Endothelial cell (in vitro differentiated cells): ENCODE results near the gene FBXO3. TPM values are rescaled to one million over a fixed set of nuclear protein-coding genes. Genes with fewer than 3 reads are reported as not detected.
"Not testable (repeated sequence)": the region's sequence is repeated elsewhere in the genome, so short reads cannot be mapped to it uniquely, and the experiment has no call there.

Experiments used
- DNase-seq: peaks from one replicate; pipeline ENCODE4 v3.0.0; 2021; ENCODE audit warnings: low spot score
- H3K27ac Mint-ChIP-seq: one replicate; pipeline ENCODE4 v1.8.0; 2021; ENCODE audit warnings: mixed read lengths, inconsistent platforms; ENCODE audit not compliant: unreplicated experiment
- H3K27me3 Mint-ChIP-seq: one replicate; pipeline ENCODE4 v1.8.0; 2021; ENCODE audit warnings: mild to moderate bottlenecking, moderate library complexity, mixed read lengths, inconsistent platforms; ENCODE audit not compliant: unreplicated experiment
- H3K36me3 Mint-ChIP-seq: one replicate; pipeline ENCODE4 v1.8.0; 2021; ENCODE audit warnings: mild to moderate bottlenecking, low read depth, mixed read lengths, inconsistent platforms; ENCODE audit not compliant: unreplicated experiment
- H3K4me1 Mint-ChIP-seq: one replicate; pipeline ENCODE4 v1.8.0; 2021; ENCODE audit warnings: mild to moderate bottlenecking, mixed read lengths, inconsistent platforms; ENCODE audit not compliant: unreplicated experiment
- H3K4me3 Mint-ChIP-seq: one replicate; pipeline ENCODE4 v1.8.0; 2021; ENCODE audit warnings: mild to moderate bottlenecking, mixed read lengths, inconsistent platforms; ENCODE audit not compliant: unreplicated experiment
- H3K9me3 Mint-ChIP-seq: one replicate; pipeline ENCODE4 v1.8.0; 2021; ENCODE audit warnings: mixed read lengths, inconsistent platforms; ENCODE audit not compliant: unreplicated experiment
- total RNA-seq: library from RNA; stranded (reverse); fragmentation: NEBNext Ultra II Directional; extraction: Animal tissue kit (Norgen Biotek cat#: 25700); gene quantifications from one replicate; pipeline ENCODE4 v1.2.1, GENCODE V29; 2021; ENCODE audit not compliant: unreplicated experiment
- TF ChIP-seq, protein P1 (sequence below): fragments of 200-600 bp; sonication (generic); IDR thresholded peaks from one replicate; pipeline ENCODE4 v1.5.0; 2021; ENCODE audit warnings: antibody characterized with exemption; ENCODE audit not compliant: unreplicated experiment

FBXO3 gene
- total RNA-seq, 1 donor from 2014 or later: 22.6 TPM

DNA sequence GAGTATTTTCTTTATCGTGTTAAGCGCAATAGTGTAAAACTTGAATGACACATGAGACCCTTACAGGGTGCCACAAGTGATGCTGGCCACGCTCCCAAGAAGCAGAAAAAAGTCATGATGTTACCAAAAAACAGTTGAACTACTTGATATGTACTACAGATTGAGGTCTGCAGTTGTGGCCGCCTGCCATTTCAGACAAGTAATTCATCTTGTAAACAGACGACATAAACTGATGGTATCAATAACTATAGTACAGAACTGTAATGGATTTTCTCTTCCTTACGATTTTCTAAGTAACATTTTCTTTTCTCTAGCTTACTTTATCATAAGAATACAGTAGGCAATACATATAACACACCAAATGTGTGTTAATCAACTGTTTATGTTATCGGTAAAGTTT is 43.6 kb downstream of the FBXO3 start:
- Mint-ChIP-seq H3K27me3 (no peaks in the 10 kb centered on the region), H3K4me1 (peaks cover 12% of the 10 kb centered on the region), H3K36me3 (peaks cover 5% of the 10 kb centered on the region), H3K9me3 (no peaks in the 10 kb centered on the region), H3K4me3 (no peak overlapping the region), H3K27ac (no peak overlapping the region)
- DNase-seq: no peak
- TF ChIP-seq, protein P1, sequence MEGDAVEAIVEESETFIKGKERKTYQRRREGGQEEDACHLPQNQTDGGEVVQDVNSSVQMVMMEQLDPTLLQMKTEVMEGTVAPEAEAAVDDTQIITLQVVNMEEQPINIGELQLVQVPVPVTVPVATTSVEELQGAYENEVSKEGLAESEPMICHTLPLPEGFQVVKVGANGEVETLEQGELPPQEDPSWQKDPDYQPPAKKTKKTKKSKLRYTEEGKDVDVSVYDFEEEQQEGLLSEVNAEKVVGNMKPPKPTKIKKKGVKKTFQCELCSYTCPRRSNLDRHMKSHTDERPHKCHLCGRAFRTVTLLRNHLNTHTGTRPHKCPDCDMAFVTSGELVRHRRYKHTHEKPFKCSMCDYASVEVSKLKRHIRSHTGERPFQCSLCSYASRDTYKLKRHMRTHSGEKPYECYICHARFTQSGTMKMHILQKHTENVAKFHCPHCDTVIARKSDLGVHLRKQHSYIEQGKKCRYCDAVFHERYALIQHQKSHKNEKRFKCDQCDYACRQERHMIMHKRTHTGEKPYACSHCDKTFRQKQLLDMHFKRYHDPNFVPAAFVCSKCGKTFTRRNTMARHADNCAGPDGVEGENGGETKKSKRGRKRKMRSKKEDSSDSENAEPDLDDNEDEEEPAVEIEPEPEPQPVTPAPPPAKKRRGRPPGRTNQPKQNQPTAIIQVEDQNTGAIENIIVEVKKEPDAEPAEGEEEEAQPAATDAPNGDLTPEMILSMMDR: no peak

- H3K9me3 Mint-ChIP-seq, H3K27ac Mint-ChIP-seq, H3K36me3 Mint-ChIP-seq, DNase-seq, H3K4me3 Mint-ChIP-seq, H3K27me3 Mint-ChIP-seq: not testable (repeated sequence)
- H3K4me1 Mint-ChIP-seq: peaks cover 15% of the 10 kb centered on the region
Observed at GRCh38 chr11:33729072-33729664, 45.2 kb downstream of the FBXO3 start.

DNA sequence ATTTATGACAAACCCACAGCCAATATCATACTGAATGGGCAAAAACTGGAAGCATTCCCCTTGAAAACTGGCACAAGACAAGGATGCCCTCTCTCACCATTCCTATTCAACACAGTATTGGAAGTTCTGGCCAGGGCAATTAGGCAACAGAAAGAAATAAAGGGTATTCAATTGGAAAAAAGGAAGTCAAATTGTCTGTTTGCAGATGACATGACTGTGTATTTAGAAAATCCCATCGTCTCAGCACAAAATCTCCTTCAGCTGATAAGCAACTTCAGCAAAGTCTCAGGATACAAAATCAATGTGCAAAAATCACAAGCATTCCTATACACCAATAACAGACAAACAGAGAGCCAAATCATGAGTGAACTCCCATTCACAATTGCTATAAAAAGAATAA is 46.8 kb downstream of the FBXO3 start:
- H3K36me3 Mint-ChIP-seq, H3K27ac Mint-ChIP-seq, H3K27me3 Mint-ChIP-seq, DNase-seq, H3K4me3 Mint-ChIP-seq, H3K9me3 Mint-ChIP-seq: not testable (repeated sequence)
- H3K4me1 Mint-ChIP-seq: peaks cover 26% of the 10 kb centered on the region

DNA sequence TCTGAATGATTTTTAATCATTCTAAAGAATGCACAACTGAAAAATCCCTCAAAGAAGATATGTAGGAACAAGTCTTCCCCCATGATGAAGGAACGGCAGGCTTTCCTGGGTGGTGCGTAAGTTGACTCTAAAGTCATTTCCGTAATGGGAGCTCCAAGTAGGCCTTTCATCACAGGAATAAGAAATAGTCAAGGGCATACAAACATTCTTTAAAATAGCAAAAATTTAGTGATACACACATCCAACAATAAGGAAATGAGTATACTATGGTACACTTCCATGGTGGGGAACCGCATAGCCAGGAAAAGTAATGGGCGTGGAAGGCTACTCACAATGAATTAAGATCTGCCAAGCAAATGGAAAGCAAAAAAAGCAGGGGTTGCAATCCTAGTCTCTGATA is 48.8 kb downstream of the FBXO3 start:
- H3K27me3 Mint-ChIP-seq: no peaks in the 10 kb centered on the region
- H3K36me3 Mint-ChIP-seq: peaks cover 10% of the 10 kb centered on the region
- no peak overlapping the region for H3K4me3 Mint-ChIP-seq
- H3K27ac Mint-ChIP-seq: no peak overlapping the region
- peaks cover 40% of the 10 kb centered on the region for H3K4me1 Mint-ChIP-seq
- H3K9me3 Mint-ChIP-seq: no peaks in the 10 kb centered on the region
- TF ChIP-seq, protein P1: no peak
- no peak for DNase-seq

- Mint-ChIP-seq H3K9me3 (no peaks in the 10 kb centered on the region), H3K36me3 (peaks cover 16% of the 10 kb centered on the region), H3K4me1 (peaks cover 40% of the 10 kb centered on the region), H3K4me3 (no peak overlapping the region), H3K27me3 (no peaks in the 10 kb centered on the region), H3K27ac (peak overlapping the region; percentile 80)
- DNase-seq: no peak
- TF ChIP-seq, protein P1: no peak
Observed at GRCh38 chr11:33724644-33725035, 49.7 kb downstream of the FBXO3 start.

DNA sequence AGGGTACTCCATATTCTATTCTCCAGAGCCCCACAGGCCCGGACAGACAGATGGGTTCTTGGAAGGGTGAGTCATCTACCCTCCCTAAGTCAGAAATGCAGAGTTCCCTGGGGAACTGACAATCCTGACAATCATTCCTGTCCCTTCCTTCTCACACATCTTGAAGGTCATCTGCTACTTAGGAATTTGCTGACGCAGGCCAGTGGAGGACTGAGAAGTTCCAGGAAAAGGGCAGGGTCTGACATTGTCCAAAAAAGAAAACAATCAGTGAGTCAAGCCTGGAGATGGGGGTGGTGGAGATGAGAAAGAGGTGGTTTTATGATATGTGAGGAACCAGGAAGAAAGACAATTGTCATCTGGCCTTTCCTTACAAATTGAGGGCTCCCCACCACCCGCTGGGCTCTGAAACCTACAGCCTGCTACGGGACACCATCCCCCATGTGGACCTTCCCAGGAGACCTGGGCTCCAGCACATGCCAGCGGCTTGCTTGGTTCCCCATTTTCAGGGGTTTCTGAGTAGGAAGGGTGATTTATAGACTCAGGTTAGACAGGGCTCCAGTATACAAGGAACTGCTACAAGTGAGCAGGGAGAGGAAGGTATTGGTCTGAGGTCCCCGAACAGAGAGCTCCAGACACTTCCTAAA is 51.0 kb downstream of the FBXO3 start:
- no peak for DNase-seq
- peak overlapping the region; percentile 80 for H3K27ac Mint-ChIP-seq
- no peak overlapping the region for H3K4me3 Mint-ChIP-seq
- TF ChIP-seq, protein P1: no peak
- H3K27me3 Mint-ChIP-seq: no peaks in the 10 kb centered on the region
- H3K4me1 Mint-ChIP-seq: peaks cover 40% of the 10 kb centered on the region
- peaks cover 18% of the 10 kb centered on the region for H3K36me3 Mint-ChIP-seq
- H3K9me3 Mint-ChIP-seq: no peaks in the 10 kb centered on the region
